ENCODE data around the gene TRAFD1.

DNA sequence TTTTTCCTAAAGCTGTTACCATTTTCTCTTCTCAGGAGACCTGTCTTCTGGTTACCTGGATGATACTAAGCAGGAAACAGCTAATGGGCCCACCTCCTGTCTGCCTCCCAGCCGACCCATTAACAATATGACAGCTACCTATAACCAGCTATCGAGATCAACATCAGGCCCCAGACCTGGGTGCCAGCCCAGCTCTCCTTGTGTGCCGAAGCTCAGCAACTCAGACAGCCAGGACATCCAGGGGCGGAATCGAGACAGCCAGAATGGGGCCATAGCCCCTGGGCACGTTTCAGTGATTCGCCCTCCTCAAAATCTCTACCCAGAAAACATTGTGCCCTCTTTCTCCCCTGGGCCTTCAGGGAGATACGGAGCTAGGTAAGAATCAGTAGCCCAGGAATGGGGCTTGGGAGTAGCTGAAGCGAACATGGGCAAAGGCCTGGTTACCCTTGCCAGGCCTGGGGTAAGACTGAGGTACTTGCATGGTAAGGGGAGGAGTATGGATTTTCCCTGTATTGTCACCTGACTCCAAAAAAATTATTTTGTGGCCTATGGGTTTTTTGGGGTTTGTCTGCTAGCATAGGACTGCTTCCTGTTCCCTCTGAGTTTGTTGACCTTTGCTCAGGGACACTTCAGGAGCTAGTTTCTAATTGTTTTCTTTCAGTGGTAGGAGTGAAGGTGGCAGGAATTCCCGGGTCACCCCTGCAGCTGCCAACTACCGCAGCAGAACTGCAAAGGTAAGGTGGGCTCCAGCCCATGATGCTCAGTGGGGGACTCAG, 26.6 kb downstream of the TRAFD1 start:
- TF ChIP-seq, protein P1, sequence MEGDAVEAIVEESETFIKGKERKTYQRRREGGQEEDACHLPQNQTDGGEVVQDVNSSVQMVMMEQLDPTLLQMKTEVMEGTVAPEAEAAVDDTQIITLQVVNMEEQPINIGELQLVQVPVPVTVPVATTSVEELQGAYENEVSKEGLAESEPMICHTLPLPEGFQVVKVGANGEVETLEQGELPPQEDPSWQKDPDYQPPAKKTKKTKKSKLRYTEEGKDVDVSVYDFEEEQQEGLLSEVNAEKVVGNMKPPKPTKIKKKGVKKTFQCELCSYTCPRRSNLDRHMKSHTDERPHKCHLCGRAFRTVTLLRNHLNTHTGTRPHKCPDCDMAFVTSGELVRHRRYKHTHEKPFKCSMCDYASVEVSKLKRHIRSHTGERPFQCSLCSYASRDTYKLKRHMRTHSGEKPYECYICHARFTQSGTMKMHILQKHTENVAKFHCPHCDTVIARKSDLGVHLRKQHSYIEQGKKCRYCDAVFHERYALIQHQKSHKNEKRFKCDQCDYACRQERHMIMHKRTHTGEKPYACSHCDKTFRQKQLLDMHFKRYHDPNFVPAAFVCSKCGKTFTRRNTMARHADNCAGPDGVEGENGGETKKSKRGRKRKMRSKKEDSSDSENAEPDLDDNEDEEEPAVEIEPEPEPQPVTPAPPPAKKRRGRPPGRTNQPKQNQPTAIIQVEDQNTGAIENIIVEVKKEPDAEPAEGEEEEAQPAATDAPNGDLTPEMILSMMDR (IDR thresholded peaks at IDR 0.05), result no peak
- no peak for TF ChIP-seq POLR2A (IDR thresholded peaks at IDR 0.05)
